Type B pancreatic cell (in vitro differentiated cells): ENCODE data around the gene PAN3. TPM values are rescaled to one million over a fixed set of nuclear protein-coding genes. Genes with fewer than 3 reads are reported as not detected.
"Not testable (repeated sequence)": the region's sequence is repeated elsewhere in the genome, so short reads cannot be mapped to it uniquely, and the experiment has no call there.

ENCODE experiments used
- DNase-seq: peaks from one replicate; pipeline ENCODE4 v3.0.0; 2021; ENCODE audit warnings: mixed read lengths; ENCODE audit not compliant: unreplicated experiment; ENCODE audit errors: extremely low spot score
- H3K27ac Mint-ChIP-seq: 2 replicates; pipeline ENCODE4 v1.8.0; 2021; ENCODE audit warnings: mild to moderate bottlenecking, mixed read lengths
- H3K27me3 Mint-ChIP-seq: 2 replicates; pipeline ENCODE4 v1.8.0; 2021; ENCODE audit warnings: mixed read lengths
- H3K36me3 Mint-ChIP-seq: 2 replicates; pipeline ENCODE4 v1.8.0; 2021; ENCODE audit warnings: mixed read lengths
- H3K4me1 Mint-ChIP-seq: one replicate; pipeline ENCODE4 v1.8.0; 2021; ENCODE audit warnings: mixed read lengths; ENCODE audit not compliant: unreplicated experiment
- H3K4me3 Mint-ChIP-seq: 2 replicates; pipeline ENCODE4 v1.8.0; 2021; ENCODE audit warnings: mild to moderate bottlenecking, mixed read lengths
- H3K9me3 Mint-ChIP-seq: 2 replicates; pipeline ENCODE4 v1.8.0; 2021; ENCODE audit warnings: mixed read lengths
- total RNA-seq: library from RNA; stranded (reverse); gene quantifications from 2 replicates; pipeline ENCODE4 v1.2.1, GENCODE V29; 2021; ENCODE audit warnings: low replicate concordance
- TF ChIP-seq, protein P1 (sequence below): fragments of 200-600 bp; sonication (generic); conservative IDR thresholded peaks from 2 replicates; pipeline ENCODE4 v1.5.0; 2021; ENCODE audit warnings: antibody characterized with exemption, mild to moderate bottlenecking

The PAN3 gene
- total RNA-seq, 1 donor from 2014 or later: 37.4 TPM

DNA sequence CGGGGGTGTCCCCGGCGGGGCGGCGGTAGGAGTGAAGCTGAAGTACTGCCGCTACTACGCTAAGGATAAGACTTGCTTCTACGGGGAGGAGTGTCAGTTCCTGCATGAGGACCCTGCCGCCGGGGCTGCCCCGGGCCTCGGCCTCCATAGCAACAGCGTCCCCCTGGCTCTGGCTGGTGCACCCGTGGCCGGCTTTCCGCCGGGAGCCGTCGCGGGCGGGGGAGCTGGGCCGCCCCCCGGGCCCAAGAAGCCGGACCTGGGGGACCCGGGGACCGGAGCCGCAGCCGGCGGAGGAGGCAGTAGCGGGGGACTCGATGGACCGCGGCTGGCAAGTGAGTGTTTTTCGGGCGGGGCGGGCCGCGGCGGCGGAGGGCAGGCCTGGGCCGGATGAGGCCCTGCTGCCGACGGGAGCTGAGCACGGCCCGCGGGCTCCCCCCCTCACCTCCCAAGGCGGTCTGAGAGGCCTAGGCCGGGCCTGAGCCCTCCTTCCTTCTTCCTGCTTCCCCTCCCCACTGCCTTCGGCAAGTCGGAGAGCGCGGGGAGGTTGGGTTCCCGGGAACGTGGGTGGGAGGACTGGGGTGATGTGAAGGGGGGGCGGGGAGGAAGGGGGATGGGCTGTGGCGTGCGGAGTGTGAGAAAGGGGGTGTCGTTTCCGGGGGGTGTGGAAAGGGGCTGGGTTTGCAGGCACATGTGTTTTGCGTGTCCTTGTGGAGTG, 568 bp downstream of the PAN3 start:
- Mint-ChIP-seq H3K27me3 (no peaks in the 10 kb centered on the region), H3K27ac (peak overlapping the region; percentile 97), H3K36me3 (no peaks in the 10 kb centered on the region), H3K9me3 (no peaks in the 10 kb centered on the region), H3K4me3 (peak overlapping the region; percentile 98), H3K4me1 (peaks cover 35% of the 10 kb centered on the region)
- TF ChIP-seq, protein P1, sequence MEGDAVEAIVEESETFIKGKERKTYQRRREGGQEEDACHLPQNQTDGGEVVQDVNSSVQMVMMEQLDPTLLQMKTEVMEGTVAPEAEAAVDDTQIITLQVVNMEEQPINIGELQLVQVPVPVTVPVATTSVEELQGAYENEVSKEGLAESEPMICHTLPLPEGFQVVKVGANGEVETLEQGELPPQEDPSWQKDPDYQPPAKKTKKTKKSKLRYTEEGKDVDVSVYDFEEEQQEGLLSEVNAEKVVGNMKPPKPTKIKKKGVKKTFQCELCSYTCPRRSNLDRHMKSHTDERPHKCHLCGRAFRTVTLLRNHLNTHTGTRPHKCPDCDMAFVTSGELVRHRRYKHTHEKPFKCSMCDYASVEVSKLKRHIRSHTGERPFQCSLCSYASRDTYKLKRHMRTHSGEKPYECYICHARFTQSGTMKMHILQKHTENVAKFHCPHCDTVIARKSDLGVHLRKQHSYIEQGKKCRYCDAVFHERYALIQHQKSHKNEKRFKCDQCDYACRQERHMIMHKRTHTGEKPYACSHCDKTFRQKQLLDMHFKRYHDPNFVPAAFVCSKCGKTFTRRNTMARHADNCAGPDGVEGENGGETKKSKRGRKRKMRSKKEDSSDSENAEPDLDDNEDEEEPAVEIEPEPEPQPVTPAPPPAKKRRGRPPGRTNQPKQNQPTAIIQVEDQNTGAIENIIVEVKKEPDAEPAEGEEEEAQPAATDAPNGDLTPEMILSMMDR: no peak
- DNase-seq: peak; percentile 90

GRCh38 chr13:28140433-28141125, 2.2 kb downstream of the PAN3 start:
- no peak for DNase-seq
- H3K27me3 Mint-ChIP-seq: no peaks in the 10 kb centered on the region
- no peaks in the 10 kb centered on the region for H3K36me3 Mint-ChIP-seq
- H3K4me3 Mint-ChIP-seq: peak overlapping the region; percentile 89
- H3K4me1 Mint-ChIP-seq: peaks cover 35% of the 10 kb centered on the region
- H3K27ac Mint-ChIP-seq: peak overlapping the region; percentile 85
- TF ChIP-seq, protein P1: no peak
- H3K9me3 Mint-ChIP-seq: no peaks in the 10 kb centered on the region

DNA sequence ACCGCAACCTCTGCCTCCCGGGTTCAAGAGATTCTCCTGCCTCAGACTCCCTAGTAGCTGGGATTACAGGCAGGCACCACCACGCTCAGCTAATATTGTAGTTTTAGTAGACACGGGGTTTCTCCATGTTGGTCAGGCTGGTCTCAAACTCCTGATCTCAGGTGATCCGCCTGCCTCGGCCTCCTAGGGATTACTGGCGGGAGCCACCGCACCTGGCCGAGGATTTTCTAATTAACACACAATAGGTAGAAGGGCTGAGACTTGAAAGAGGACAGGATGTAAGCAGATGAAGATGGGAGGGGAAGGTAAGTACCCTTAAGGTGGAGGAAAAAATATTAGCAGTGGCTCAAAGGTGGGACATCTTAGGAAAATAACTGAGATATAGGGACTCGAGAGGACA, 3.2 kb downstream of the PAN3 start:
- Mint-ChIP-seq H3K4me1 (peaks cover 35% of the 10 kb centered on the region), H3K4me3 (peak overlapping the region; percentile 18), H3K27ac (peak overlapping the region; percentile 9)
- H3K36me3 Mint-ChIP-seq, H3K27me3 Mint-ChIP-seq, DNase-seq, H3K9me3 Mint-ChIP-seq: not testable (repeated sequence)

DNA sequence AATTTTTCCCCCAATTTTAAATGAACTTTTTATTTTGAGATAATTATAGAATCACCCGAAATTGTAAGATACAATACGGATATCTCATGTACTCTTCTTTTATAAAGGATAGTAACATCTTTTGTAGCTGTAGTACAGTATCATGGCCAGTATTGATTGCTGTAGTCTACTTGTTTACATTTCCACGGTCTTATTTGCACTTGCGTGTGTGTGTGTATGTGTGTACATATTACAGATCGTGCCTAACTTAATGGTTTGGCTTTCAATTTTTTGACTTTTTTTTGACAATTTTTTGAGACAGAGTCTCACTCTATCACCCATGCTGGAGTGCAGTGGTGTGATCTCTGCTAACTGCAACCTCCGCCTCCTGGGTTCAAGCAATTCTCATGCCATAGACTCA, 6.7 kb downstream of the PAN3 start:
- H3K4me3 Mint-ChIP-seq: no peak overlapping the region
- no peaks in the 10 kb centered on the region for H3K27me3 Mint-ChIP-seq
- H3K9me3 Mint-ChIP-seq: no peaks in the 10 kb centered on the region
- H3K36me3 Mint-ChIP-seq: no peaks in the 10 kb centered on the region
- no peak overlapping the region for H3K27ac Mint-ChIP-seq
- no peak for DNase-seq
- peaks cover 22% of the 10 kb centered on the region for H3K4me1 Mint-ChIP-seq
- TF ChIP-seq, protein P1: no peak

- Mint-ChIP-seq H3K27me3 (no peaks in the 10 kb centered on the region), H3K9me3 (peaks cover 4% of the 10 kb centered on the region), H3K4me3 (no peak overlapping the region), H3K36me3 (peaks cover under 1% of the 10 kb centered on the region), H3K27ac (no peak overlapping the region), H3K4me1 (peaks cover 4% of the 10 kb centered on the region)
- TF ChIP-seq, protein P1: no peak
- no peak for DNase-seq
Observed at GRCh38 chr13:28147495-28147894, 9.2 kb downstream of the PAN3 start.

GRCh38 chr13:28159057-28159456, 20.7 kb downstream of the PAN3 start:
- Mint-ChIP-seq H3K9me3 (peaks cover 15% of the 10 kb centered on the region), H3K4me1 (peaks cover 7% of the 10 kb centered on the region), H3K4me3 (no peak overlapping the region), H3K36me3 (peaks cover 25% of the 10 kb centered on the region), H3K27me3 (no peaks in the 10 kb centered on the region), H3K27ac (no peak overlapping the region)
- DNase-seq: no peak
- TF ChIP-seq, protein P1: no peak
